ENCODE results near the gene BHLHE40. TPM values are rescaled to one million over a fixed set of nuclear protein-coding genes. Genes with fewer than 3 reads are reported as not detected.

Gene BHLHE40
- total and polyA plus RNA-seq, 2 of the 8 experiments (the other 6 are each of a cell fraction or from before 2014, with no cell fraction given) = 1.5 to 2.2 TPM

- no peak overlapping the region for H3K56ac ChIP-seq (replicated peaks; ENCODE audit: insufficient read length, low read depth, low read length)
- H3K27ac ChIP-seq (ENCODE audit: low read depth, low read length) = no peak overlapping the region
- no peak overlapping the region for H3K9ac ChIP-seq (replicated peaks in 1 of 4; ENCODE audit: extremely low read depth in 1 of 4, low read depth in 3 of 4, low read length in 3 of 4)
- H3K18ac ChIP-seq (ENCODE audit: extremely low read depth, low read length) = no peak overlapping the region
- H3K27me3 ChIP-seq (replicated peaks in 1 of 4; ENCODE audit: control insufficient read depth in 3 of 4, extremely low read depth in 1 of 4, insufficient read depth in 3 of 4, low read length in 3 of 4) = peaks cover 0 to 22% (median 15%) of the 10 kb centered on the region in 4 experiments; a peak in 6 of 7 replicates
- DNase-seq (ENCODE audit: low read depth in 1 of 2, low spot score in 2 of 2) = no peak
- no peak overlapping the region for H2BK20ac ChIP-seq (ENCODE audit: low read length)
- peaks cover 0 to 2% of the 10 kb centered on the region in 2 experiments for H4K20me1 ChIP-seq (replicated peaks in 1 of 2; ENCODE audit: control insufficient read depth in 1 of 2, insufficient read depth in 2 of 2, low read length in 2 of 2)
- no peak overlapping the region for H2AFZ ChIP-seq (ENCODE audit: low read length)
- ChIA-PET POLR2A (ENCODE audit: partially characterized antibody) (interaction anchor here (0.8 to 1.7 kb wide), 2 partner anchors 11 to 42 kb away, joined by 3 to 5 read pairs; no protein-coding TSS in a partner anchor), CTCF (ENCODE audit: partially characterized antibody) (interaction anchor here (0.7 to 5.2 kb wide), 13 partner anchors 11 to 637 kb away, joined by 3 to 24 read pairs (median 4); no protein-coding TSS in a partner anchor)
- H3K4me2 ChIP-seq (ENCODE audit: insufficient read depth in 1 of 2, low read depth in 2 of 2, low read length in 2 of 2) = no peak overlapping the region
- no peak overlapping the region for H2BK5ac ChIP-seq (ENCODE audit: low read depth, low read length)
- no peak overlapping the region for H2AK5ac ChIP-seq (ENCODE audit: low read depth, low read length)
- peaks cover 15% of the 10 kb centered on the region for H3K23me2 ChIP-seq (ENCODE audit: low read depth, low read length)
- no peak overlapping the region for H4K5ac ChIP-seq (ENCODE audit: insufficient read length, low read depth, low read length)
- H3K4ac ChIP-seq (replicated peaks; ENCODE audit: insufficient read length, low read depth, low read length) = no peak overlapping the region
- H3K79me1 ChIP-seq (ENCODE audit: low read depth, low read length) = no peaks in the 10 kb centered on the region
- no peak overlapping the region for H3K14ac ChIP-seq (ENCODE audit: insufficient read length)
- no peaks in the 10 kb centered on the region for H3K9me3 ChIP-seq (ENCODE audit: insufficient read depth in 2 of 2, low read depth in 1 of 2, low read length in 1 of 2)
- 82% methylated on average over 16 of the region's 16 CpGs; no CpG with 5 or more reads in 1 of the 2 experiments for WGBS, 2 experiments (ENCODE audit: extremely low coverage in 1 of 2, insufficient coverage in 1 of 2, insufficient read length in 1 of 2, insufficient replicate concordance in 2 of 2, low coverage in 1 of 2, low lambda C conversion rate in 2 of 2, missing lambda C conversion rate in 1 of 2)
- H3K79me2 ChIP-seq (ENCODE audit: control insufficient read depth in 1 of 2, insufficient read depth in 2 of 2, low read length in 2 of 2) = no peaks in the 10 kb centered on the region
- H2BK120ac ChIP-seq (replicated peaks; ENCODE audit: low read depth, low read length) = no peak overlapping the region
- H2BK12ac ChIP-seq (ENCODE audit: low read depth, low read length) = no peak overlapping the region
- FAIRE-seq = no peak
- H3K23ac ChIP-seq (ENCODE audit: insufficient read length) = no peak overlapping the region
- no peak overlapping the region for H4K8ac ChIP-seq (ENCODE audit: extremely low read depth, insufficient read depth, low read length)
- no peaks in the 10 kb centered on the region for H3K36me3 ChIP-seq (ENCODE audit: control insufficient read depth in 2 of 4, insufficient read depth in 4 of 4, low read length in 3 of 4)
- H3K4me1 ChIP-seq (replicated peaks in 1 of 4; ENCODE audit: control insufficient read depth in 3 of 4, insufficient read depth in 4 of 4, low read length in 3 of 4) = peaks cover 3 to 8% (median 5%) of the 10 kb centered on the region in 4 experiments; a peak in 5 of 7 replicates
- no peak overlapping the region for H4K91ac ChIP-seq (replicated peaks; ENCODE audit: insufficient read length, low read length)
- H2BK15ac ChIP-seq (ENCODE audit: low read length) = no peak overlapping the region
- H3K4me3 ChIP-seq (ENCODE audit: extremely low read depth in 1 of 4, insufficient read depth in 2 of 4, low read depth in 3 of 4, low read length in 4 of 4) = no peak overlapping the region
- no peak for TF ChIP-seq TAF7 (optimal IDR thresholded peaks at IDR 0.05; ENCODE audit: borderline replicate concordance, low read depth, low read length)
- no peak for TF ChIP-seq CHD2 (IDR thresholded peaks at IDR 0.05; ENCODE audit: low read length)
- no peak for TF ChIP-seq SUZ12 (IDR thresholded peaks at IDR 0.05; ENCODE audit: low read length)
- TF ChIP-seq CBX5 (IDR thresholded peaks at IDR 0.05; ENCODE audit: low read depth, low read length) = no peak
- no peak for TF ChIP-seq POLR2AphosphoS5 (IDR thresholded peaks at IDR 0.05; ENCODE audit: low read depth, low read length)
- TF ChIP-seq HDAC2 (IDR thresholded peaks at IDR 0.05; ENCODE audit: borderline replicate concordance in 1 of 2, low read depth in 2 of 2, low read length in 2 of 2) = no peak
- no peak for TF ChIP-seq YY1 (IDR thresholded peaks at IDR 0.05; ENCODE audit: low read depth, low read length)
- TF ChIP-seq TEAD4 (IDR thresholded peaks at IDR 0.05; ENCODE audit: low read depth, low read length) = no peak
- TF ChIP-seq, protein P1, sequence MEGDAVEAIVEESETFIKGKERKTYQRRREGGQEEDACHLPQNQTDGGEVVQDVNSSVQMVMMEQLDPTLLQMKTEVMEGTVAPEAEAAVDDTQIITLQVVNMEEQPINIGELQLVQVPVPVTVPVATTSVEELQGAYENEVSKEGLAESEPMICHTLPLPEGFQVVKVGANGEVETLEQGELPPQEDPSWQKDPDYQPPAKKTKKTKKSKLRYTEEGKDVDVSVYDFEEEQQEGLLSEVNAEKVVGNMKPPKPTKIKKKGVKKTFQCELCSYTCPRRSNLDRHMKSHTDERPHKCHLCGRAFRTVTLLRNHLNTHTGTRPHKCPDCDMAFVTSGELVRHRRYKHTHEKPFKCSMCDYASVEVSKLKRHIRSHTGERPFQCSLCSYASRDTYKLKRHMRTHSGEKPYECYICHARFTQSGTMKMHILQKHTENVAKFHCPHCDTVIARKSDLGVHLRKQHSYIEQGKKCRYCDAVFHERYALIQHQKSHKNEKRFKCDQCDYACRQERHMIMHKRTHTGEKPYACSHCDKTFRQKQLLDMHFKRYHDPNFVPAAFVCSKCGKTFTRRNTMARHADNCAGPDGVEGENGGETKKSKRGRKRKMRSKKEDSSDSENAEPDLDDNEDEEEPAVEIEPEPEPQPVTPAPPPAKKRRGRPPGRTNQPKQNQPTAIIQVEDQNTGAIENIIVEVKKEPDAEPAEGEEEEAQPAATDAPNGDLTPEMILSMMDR (IDR thresholded peaks at IDR 0.05; ENCODE audit: control extremely low read depth in 1 of 3, insufficient read depth in 1 of 3, low read depth in 1 of 3, low read length in 3 of 3) = no peak
Observed at GRCh38 chr3:4983739-4984510, 4.7 kb downstream of the BHLHE40 start.
